Heart left ventricle (tissue), 16 donors: ENCODE measurements around the gene HJURP. TPM values are rescaled to one million over a fixed set of nuclear protein-coding genes. Genes with fewer than 3 reads are reported as not detected.

ENCODE experiments used
- ATAC-seq, 4 donors: fragments of 200-7000 bp; cut with Tn5 transposase; one replicate each; pipeline ENCODE4 v1.9.1; 2020 to 2022; ENCODE audit warnings: moderate library complexity in 4 of 4, mild to moderate bottlenecking in 3 of 4, moderate number of reproducible peaks in 1 of 4
- DNase-seq, 5 donors: peaks; one replicate each; pipeline ENCODE4 v3.0.0-alpha.2; 2020
- H3K27ac ChIP-seq, 12 donors: fragments of 200-600 bp; sonication (generic) in 4 of 12; one replicate each; pipeline versions ENCODE4 v1.5.0 to v1.8.0; 2016 to 2022; ENCODE audit warnings: mild to moderate bottlenecking in 2 of 12
- H3K27me3 ChIP-seq, 9 donors: fragments of 200-600 bp; sonication (generic) in 2 of 9; one replicate each; pipeline versions ENCODE4 v1.5.1 to v1.8.0; 2016 to 2022; ENCODE audit warnings: mild to moderate bottlenecking in 3 of 9
- H3K36me3 ChIP-seq, 9 donors: fragments of 200-600 bp; sonication (generic) in 2 of 9; one replicate each; pipeline versions ENCODE4 v1.5.0 to v1.8.0; 2018 to 2022; ENCODE audit warnings: mild to moderate bottlenecking in 2 of 9
- H3K4me1 ChIP-seq, 12 donors: fragments of 200-600 bp; sonication (generic) in 4 of 12; one replicate each; pipeline versions ENCODE4 v1.5.0 to v1.8.0; 2016 to 2022; ENCODE audit warnings: mild to moderate bottlenecking in 3 of 12
- H3K4me3 ChIP-seq, 12 donors: fragments of 200-600 bp; sonication (generic) in 4 of 12; one replicate each; pipeline versions ENCODE4 v1.5.0 to v1.8.0; 2017 to 2022; ENCODE audit warnings: mild to moderate bottlenecking in 9 of 12, moderate library complexity in 4 of 12
- H3K9me3 ChIP-seq, 12 donors: fragments of 200-600 bp; sonication (generic) in 4 of 12; one replicate each; pipeline versions ENCODE4 v1.5.0 to v1.8.0; 2016 to 2022; ENCODE audit warnings: mild to moderate bottlenecking in 1 of 12
- CTCF ChIP-seq, 12 donors: fragments of 200-600 bp; sonication (generic) in 4 of 12; IDR thresholded peaks; one replicate each; pipeline versions ENCODE4 v1.5.0 to v1.8.0; 2018 to 2022; ENCODE audit warnings: antibody characterized with exemption in 12 of 12, mild to moderate bottlenecking in 5 of 12
- POLR2A ChIP-seq, 2 donors: fragments of 450-650 bp; IDR thresholded peaks; one replicate each; pipeline ENCODE4 v1.6.1; 2017; ENCODE audit warnings: antibody characterized with exemption in 2 of 2, mild to moderate bottlenecking in 2 of 2, moderate library complexity in 2 of 2
- WGBS, 4 donors: extraction: QIAGEN DNeasy Blood & Tissue Kit in 2 of 4; methylation state at CpG; one replicate each; pipeline versions ENCODE4 v1.1.5 to v1.1.7; 2013 to 2018; 5-methylcytosine and 5-hydroxymethylcytosine counted together
- intact Hi-C, 10 donors: fragments of 100-400 bp; cut with DNase I; formaldehyde crosslinking; loops; one replicate each; pipeline versions ENCODE4 v1.11.1 to v1.14.2; 2022
- polyA plus RNA-seq, 2 donors: library from polyadenylated mRNA; stranded (reverse); fragments of 200-250 nt; gene quantifications; one replicate each; pipeline ENCODE4 v1.2.3, GENCODE V29; 2013
- total RNA-seq, 9 donors: library from RNA; depleted of rRNA in 2 of 9; stranded (reverse); fragments of >200 nt in 2 of 9; fragmentation: NEBNext Ultra II Directional in 3 of 9; extraction: Animal tissue kit (Norgen Biotek cat#: 25700) in 3 of 9; gene quantifications; one replicate each; pipeline versions ENCODE4 v1.1.0 to v1.2.4, GENCODE V29; 2016 to 2023
- donor health status: ischemic (EF 13 %, LVEDD 7.1; RV severe dilation, severe dysfunction).
- donor health status: healthy with polysubstance abuse.
- donor health status: DM: no; HTN: yes; CAD: no.
- donor health status: DM: no; HTN: no; CAD: no.
- donor health status: ischemic (EF 25% LVEDD 6.9; RV normal size, moderate dysfunction).
- donor health status: ischemic (EF 25% LVEDD 5.7; RV mildly dilated, moderate dysfunction).
- donor health status: healthy.
- donor health status: DM: yes; HTN: yes; CAD: no.
- donor health status: ischemic (EF 35%, LVEDD 5.7; RV mildly dilated, moderate dysfunction).
- donor health status: nonischemic (EF 11% LVEDD 7.7; RV severe dilation, severe dysfunction).
- donor health status: DM: yes; HTN: yes; CAD: no.
- donor health status: PGD.
- donor health status: ischemic (EF 29% LVEDD 5.4; RV normal size, mild dysfunction).
- donor health status: nonischemic (EF 23%, LVEDD 6.1; RV moderate dilation, normal function).

HJURP gene
- total and polyA plus RNA-seq, 11 donors: 0.08 to 8.4 (median 0.41) TPM; not detected in 3

GRCh38 chr2:233866479-233866878 is 12.1 kb upstream of the HJURP start:
- no peak for TF ChIP-seq CTCF (IDR thresholded peaks at IDR 0.05)
- TF ChIP-seq POLR2A (IDR thresholded peaks at IDR 0.05): no peak
- Histone ChIP-seq H3K27ac (no peak overlapping the region), H3K4me3 (no peak overlapping the region), H3K27me3 (peaks cover 0 to 21% (median 0%) of the 10 kb centered on the region in 9 donors), H3K4me1 (peaks cover 0 to 4% (median 0%) of the 10 kb centered on the region in 12 donors), H3K36me3 (no peaks in the 10 kb centered on the region), H3K9me3 (peaks cover 0 to 24% (median 5%) of the 10 kb centered on the region in 12 donors)
- 92 to 98% (median 98%) methylated on average over 10 to 11 of the region's 11 CpGs for WGBS, 4 donors
- intact Hi-C loops: no loop called here
- no peak for ATAC-seq
- no peak for DNase-seq

DNA sequence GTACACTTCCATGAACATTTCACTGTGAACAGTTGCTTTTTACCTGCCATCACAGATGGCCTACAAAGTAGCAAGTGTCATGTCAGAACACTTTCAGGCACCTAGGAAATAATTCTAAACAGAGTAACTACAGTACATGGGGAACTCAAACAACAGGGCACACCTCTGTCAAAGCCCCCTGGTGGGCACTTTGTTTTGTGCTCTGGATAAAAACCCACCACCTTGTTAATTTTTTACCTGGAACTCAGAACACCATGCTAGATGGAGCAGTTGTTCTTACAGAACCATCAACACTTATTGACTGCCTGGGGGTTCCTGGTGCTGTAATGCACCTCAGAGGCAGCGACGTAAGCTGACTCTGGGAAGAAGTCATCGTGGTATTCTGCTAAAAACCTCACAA is 11.5 kb upstream of the HJURP start:
- no peak overlapping the region for H3K4me3 ChIP-seq
- no peak for ATAC-seq
- WGBS, 4 donors: 92 to 97% (median 95%) methylated on average over 3 of the region's 3 CpGs
- intact Hi-C loops: no loop called here
- no peak for TF ChIP-seq CTCF (IDR thresholded peaks at IDR 0.05)
- TF ChIP-seq POLR2A (IDR thresholded peaks at IDR 0.05): no peak
- peaks cover 0 to 24% (median 5%) of the 10 kb centered on the region in 12 donors for H3K9me3 ChIP-seq
- H3K27me3 ChIP-seq: peaks cover 0 to 19% (median 0%) of the 10 kb centered on the region in 9 donors
- no peak overlapping the region for H3K27ac ChIP-seq
- H3K4me1 ChIP-seq: peaks cover 0 to 4% (median 0%) of the 10 kb centered on the region in 12 donors
- H3K36me3 ChIP-seq: no peaks in the 10 kb centered on the region
- DNase-seq: no peak

DNA sequence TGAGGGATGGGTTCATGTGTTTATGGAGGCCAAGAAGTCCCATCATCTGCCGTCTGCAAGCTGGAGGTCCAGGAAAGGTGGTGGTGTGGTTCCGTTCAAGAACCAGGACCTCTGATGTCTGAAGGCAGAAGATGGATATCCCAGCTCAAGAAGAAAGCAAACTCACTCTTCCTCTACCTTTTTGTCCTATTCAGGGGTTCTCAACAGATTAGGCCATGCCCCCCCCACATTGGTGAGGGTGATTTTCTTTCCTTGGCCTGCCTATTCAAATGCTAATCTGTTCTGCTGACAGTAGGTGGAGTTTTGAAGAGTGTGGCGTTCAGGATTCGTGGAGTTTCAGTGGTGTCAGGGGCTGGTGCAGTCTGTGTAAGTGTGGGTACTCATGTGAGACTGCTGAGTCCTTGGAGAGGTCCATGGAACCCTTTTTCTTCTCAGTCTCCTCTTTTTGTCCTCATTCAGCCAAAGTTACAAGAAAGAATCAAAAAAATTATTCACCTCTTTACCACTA is 8.0 kb upstream of the HJURP start:
- Histone ChIP-seq H3K27me3 (no peaks in the 10 kb centered on the region), H3K9me3 (peaks cover 0 to 11% (median 0%) of the 10 kb centered on the region in 12 donors), H3K4me1 (no peaks in the 10 kb centered on the region), H3K36me3 (no peaks in the 10 kb centered on the region), H3K27ac (no peak overlapping the region), H3K4me3 (no peak overlapping the region)
- 60 to 71% (median 69%) methylated on average over 4 of the region's 4 CpGs for WGBS, 4 donors
- TF ChIP-seq CTCF (IDR thresholded peaks at IDR 0.05) (no peak), POLR2A (IDR thresholded peaks at IDR 0.05) (no peak)
- no peak for ATAC-seq
- intact Hi-C loops: no loop called here
- DNase-seq: no peak

GRCh38 chr2:233858331-233858730 is 4.0 kb upstream of the HJURP start:
- 81 to 91% (median 89%) methylated on average over 4 of the region's 4 CpGs for WGBS, 4 donors
- H3K36me3 ChIP-seq: no peaks in the 10 kb centered on the region
- ATAC-seq (no peak), DNase-seq (no peak)
- no peak overlapping the region for H3K27ac ChIP-seq
- TF ChIP-seq CTCF (IDR thresholded peaks at IDR 0.05) (no peak), POLR2A (IDR thresholded peaks at IDR 0.05) (no peak)
- intact Hi-C loops: loop anchor here in 1 of 10 donors (10.0 kb wide), 1 partner anchor 294 kb away; the partner anchor contains the start of gene USP40
- no peaks in the 10 kb centered on the region for H3K9me3 ChIP-seq
- peaks cover 0 to 16% (median 7%) of the 10 kb centered on the region in 12 donors for H3K4me1 ChIP-seq
- H3K27me3 ChIP-seq: no peaks in the 10 kb centered on the region
- H3K4me3 ChIP-seq: no peak overlapping the region
